HG02938 (cell line): ENCODE results near the gene TMEM165.

Source experiments
- ATAC-seq: cut with Tn5 transposase; IDR thresholded peaks from one replicate; pipeline ENCODE4 v1.9.1; 2021; ENCODE audit warnings: mild to moderate bottlenecking, moderate library complexity; ENCODE audit not compliant: unreplicated experiment

TMEM165 gene

DNA sequence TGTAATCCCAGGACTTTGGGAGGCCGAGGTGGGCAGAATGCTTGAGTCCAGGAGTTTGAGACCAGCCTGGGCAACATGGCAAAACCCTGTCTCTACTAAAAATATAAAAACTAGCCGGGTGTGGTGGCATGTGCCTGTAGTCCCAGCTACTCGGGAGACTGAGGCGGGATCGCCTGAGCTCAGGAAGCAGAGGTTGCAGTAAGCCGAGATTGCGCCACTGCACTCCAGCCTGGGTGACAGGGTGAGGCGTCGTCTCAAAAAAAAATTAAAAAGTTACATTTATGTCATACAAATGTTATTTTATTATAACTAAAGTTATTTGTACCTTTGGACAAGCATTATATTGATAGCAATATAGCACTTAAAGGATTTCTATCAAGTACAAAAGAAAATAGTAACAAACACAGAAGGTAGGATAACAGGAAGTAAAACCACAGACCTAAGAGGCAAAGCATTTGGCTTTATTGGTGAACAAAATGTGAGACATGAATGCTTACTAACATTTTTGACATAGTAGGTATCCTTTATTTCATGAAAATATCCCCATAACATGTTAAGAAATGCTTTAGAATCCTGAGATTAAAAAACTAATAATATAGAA lies 51.5 kb downstream of the TMEM165 start:
- ATAC-seq, result no peak

- ATAC-seq, result no peak
Observed at GRCh38 chr4:55447831-55448230, 52.1 kb downstream of the TMEM165 start.

DNA sequence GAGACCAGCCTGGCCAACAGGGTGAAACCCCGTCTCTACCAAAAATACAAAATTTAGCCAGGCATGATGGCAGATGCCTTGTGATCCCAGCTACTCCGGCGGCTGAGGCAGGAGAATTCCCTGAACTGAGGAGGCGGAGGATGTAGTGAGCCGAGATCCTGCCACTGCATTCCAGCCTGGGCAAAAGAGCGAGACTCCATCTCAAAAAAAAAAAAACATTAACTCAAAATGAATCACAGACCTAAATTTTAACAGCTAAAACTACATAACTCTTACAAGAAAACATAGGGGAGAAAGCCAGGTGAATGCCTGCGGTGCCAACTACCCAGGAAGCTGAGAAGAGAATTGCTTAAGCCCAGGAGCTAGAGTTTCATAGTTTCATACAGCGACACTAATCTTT lies 54.8 kb downstream of the TMEM165 start:
- ATAC-seq, result no peak

GRCh38 chr4:55458164-55458563 lies 62.4 kb downstream of the TMEM165 start:
- ATAC-seq, result no peak

DNA sequence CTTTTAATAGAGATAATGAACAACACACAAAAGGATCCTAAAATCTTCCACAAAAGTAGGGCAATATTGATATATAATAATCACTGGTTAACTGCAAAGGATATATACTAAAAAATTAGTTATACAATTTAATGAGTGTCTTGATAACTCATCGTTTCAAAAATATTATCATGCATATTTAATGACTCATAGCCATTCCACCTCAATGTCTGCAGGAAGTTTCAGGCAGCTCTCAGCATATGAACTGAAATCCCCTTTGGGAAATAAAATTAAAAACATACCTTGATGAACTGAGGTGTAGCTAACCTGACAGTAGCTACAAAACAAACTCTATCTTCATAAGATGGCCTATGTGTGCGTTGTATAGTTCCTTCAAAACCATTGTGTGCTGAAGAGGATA lies 62.9 kb downstream of the TMEM165 start:
- ATAC-seq, result no peak

DNA sequence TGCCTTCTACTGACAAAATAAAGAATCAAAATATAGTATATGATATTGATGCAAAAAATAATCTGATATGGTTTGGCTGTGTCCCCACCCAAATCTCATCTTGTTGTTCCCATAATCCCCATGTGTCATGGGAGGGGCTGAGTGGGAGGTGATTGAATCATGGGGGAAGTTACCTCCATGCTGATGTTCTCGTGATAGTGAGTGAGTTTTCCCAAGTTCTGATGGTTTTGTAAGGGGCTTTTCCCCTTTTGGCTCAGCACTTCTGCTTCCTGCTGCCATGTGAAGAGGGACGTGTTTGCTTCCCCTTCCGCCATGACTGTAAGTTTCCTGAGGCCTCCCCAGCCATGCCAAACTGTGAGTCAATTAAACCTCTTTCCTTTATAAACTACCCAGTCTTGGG lies 70.2 kb downstream of the TMEM165 start:
- ATAC-seq, result no peak

DNA sequence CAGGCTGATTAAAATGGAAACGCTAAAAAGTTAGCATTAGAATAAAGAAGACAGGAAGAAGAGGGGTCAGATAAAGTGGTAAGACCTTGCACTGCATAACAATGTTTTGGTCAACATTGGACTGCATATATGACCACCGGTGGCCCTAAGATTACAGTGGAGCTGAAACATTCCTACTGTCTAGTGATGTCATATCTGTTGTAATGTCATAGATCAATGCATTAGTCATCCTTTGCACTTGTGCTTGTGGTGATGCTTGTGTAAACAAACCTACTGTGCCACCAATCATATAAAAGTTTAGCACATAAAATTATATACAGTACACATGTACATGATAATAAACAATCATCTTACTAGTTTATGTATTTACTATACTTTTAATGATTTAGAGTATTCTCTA lies 73.0 kb downstream of the TMEM165 start:
- no peak for ATAC-seq

- ATAC-seq, result no peak
Observed at GRCh38 chr4:55469979-55470378, 74.2 kb downstream of the TMEM165 start.
